Measurements from ENCODE around the gene AAR2. TPM values are rescaled to one million over a fixed set of nuclear protein-coding genes. Genes with fewer than 3 reads are reported as not detected.

Gene AAR2
- total and polyA plus RNA-seq, 2 donors from 2014 or later, result 27.8 to 29.7 TPM

GRCh38 chr20:36219671-36220220 lies 16.5 kb upstream of the AAR2 start:
- Histone ChIP-seq H3K36me3 (ENCODE audit: control insufficient read depth in 2 of 3, insufficient read depth in 3 of 3, low read length in 3 of 3) (peaks cover 3 to 62% (median 34%) of the 10 kb centered on the region in 3 donors), H3K27ac (ENCODE audit: low read depth in 2 of 2, low read length in 2 of 2) (no peak overlapping the region), H3K4me1 (ENCODE audit: control insufficient read depth in 2 of 3, insufficient read depth in 2 of 3, low read depth in 1 of 3, low read length in 3 of 3) (no peaks in the 10 kb centered on the region), H3K9me3 (ENCODE audit: control insufficient read depth in 2 of 3, insufficient read depth in 1 of 3, low read length in 3 of 3) (no peaks in the 10 kb centered on the region), H3K27me3 (ENCODE audit: control insufficient read depth, insufficient read depth, low read length) (no peaks in the 10 kb centered on the region), H3K9ac (ENCODE audit: low read length in 3 of 3) (no peak overlapping the region), H3K4me3 (ENCODE audit: low read length in 3 of 3) (no peak overlapping the region)
- intact Hi-C loops (cut with DNase I), result loop anchor here (10.0 kb wide), 1 partner anchor 215 kb away; no protein-coding TSS in a partner anchor
- TF ChIP-seq CTCF (IDR thresholded peaks at IDR 0.05; ENCODE audit: borderline replicate concordance, extremely low read depth, insufficient read depth), result no peak
- DNase-seq (no peak), FAIRE-seq (no peak)

GRCh38 chr20:36225666-36226065 lies 10.6 kb upstream of the AAR2 start:
- Histone ChIP-seq H3K27ac (ENCODE audit: low read depth in 2 of 2, low read length in 2 of 2) (no peak overlapping the region), H3K27me3 (ENCODE audit: control insufficient read depth, insufficient read depth, low read length) (no peaks in the 10 kb centered on the region), H3K4me1 (ENCODE audit: control insufficient read depth in 2 of 3, insufficient read depth in 2 of 3, low read depth in 1 of 3, low read length in 3 of 3) (no peaks in the 10 kb centered on the region), H3K9me3 (ENCODE audit: control insufficient read depth in 2 of 3, insufficient read depth in 1 of 3, low read length in 3 of 3) (no peaks in the 10 kb centered on the region), H3K9ac (ENCODE audit: low read length in 3 of 3) (no peak overlapping the region), H3K4me3 (ENCODE audit: low read length in 3 of 3) (no peak overlapping the region), H3K36me3 (ENCODE audit: control insufficient read depth in 2 of 3, insufficient read depth in 3 of 3, low read length in 3 of 3) (peaks cover 0 to 58% (median 21%) of the 10 kb centered on the region in 3 donors)
- intact Hi-C loops (cut with DNase I), result no loop called here
- no peak for DNase-seq
- no peak for TF ChIP-seq CTCF (IDR thresholded peaks at IDR 0.05; ENCODE audit: borderline replicate concordance, extremely low read depth, insufficient read depth)
- no peak for FAIRE-seq

GRCh38 chr20:36228770-36229169 lies 7.5 kb upstream of the AAR2 start:
- H3K27me3 ChIP-seq (ENCODE audit: control insufficient read depth, insufficient read depth, low read length), result no peaks in the 10 kb centered on the region
- intact Hi-C loops (cut with DNase I), result no loop called here
- no peak overlapping the region for H3K9ac ChIP-seq (ENCODE audit: low read length in 3 of 3)
- H3K9me3 ChIP-seq (ENCODE audit: control insufficient read depth in 2 of 3, insufficient read depth in 1 of 3, low read length in 3 of 3), result no peaks in the 10 kb centered on the region
- TF ChIP-seq CTCF (IDR thresholded peaks at IDR 0.05; ENCODE audit: borderline replicate concordance, extremely low read depth, insufficient read depth), result no peak
- FAIRE-seq (no peak), DNase-seq (no peak)
- H3K36me3 ChIP-seq (ENCODE audit: control insufficient read depth in 2 of 3, insufficient read depth in 3 of 3, low read length in 3 of 3), result peaks cover 0 to 33% (median 13%) of the 10 kb centered on the region in 3 donors
- H3K4me3 ChIP-seq (ENCODE audit: low read length in 3 of 3), result no peak overlapping the region
- H3K4me1 ChIP-seq (ENCODE audit: control insufficient read depth in 2 of 3, insufficient read depth in 2 of 3, low read depth in 1 of 3, low read length in 3 of 3), result no peaks in the 10 kb centered on the region
- H3K27ac ChIP-seq (ENCODE audit: low read depth in 2 of 2, low read length in 2 of 2), result no peak overlapping the region

- FAIRE-seq, result no peak
- no peak for TF ChIP-seq CTCF (IDR thresholded peaks at IDR 0.05; ENCODE audit: borderline replicate concordance, extremely low read depth, insufficient read depth)
- H3K9ac ChIP-seq (ENCODE audit: low read length in 3 of 3), result no peak overlapping the region
Measured at GRCh38 chr20:36230019-36230418, 6.3 kb upstream of the AAR2 start.

More at GRCh38 chr20:36230019-36230418, 6.3 kb upstream of the AAR2 start:
- intact Hi-C loops (cut with DNase I), result no loop called here
- peaks cover 0 to 30% (median 13%) of the 10 kb centered on the region in 3 donors for H3K36me3 ChIP-seq (ENCODE audit: control insufficient read depth in 2 of 3, insufficient read depth in 3 of 3, low read length in 3 of 3)
- H3K27ac ChIP-seq (ENCODE audit: low read depth in 2 of 2, low read length in 2 of 2), result no peak overlapping the region
- H3K4me3 ChIP-seq (ENCODE audit: low read length in 3 of 3), result no peak overlapping the region
- no peaks in the 10 kb centered on the region for H3K9me3 ChIP-seq (ENCODE audit: control insufficient read depth in 2 of 3, insufficient read depth in 1 of 3, low read length in 3 of 3)
- H3K27me3 ChIP-seq (ENCODE audit: control insufficient read depth, insufficient read depth, low read length), result no peaks in the 10 kb centered on the region
- no peaks in the 10 kb centered on the region for H3K4me1 ChIP-seq (ENCODE audit: control insufficient read depth in 2 of 3, insufficient read depth in 2 of 3, low read depth in 1 of 3, low read length in 3 of 3)
- no peak for DNase-seq
